ENCODE measurements around the gene DYNC1H1. TPM values are rescaled to one million over a fixed set of nuclear protein-coding genes. Genes with fewer than 3 reads are reported as not detected.

Gene DYNC1H1
- total RNA-seq, 1 donor from 2014 or later, result 591 TPM

GRCh38 chr14:102078831-102079699 lies 114.7 kb downstream of the DYNC1H1 start:
- Mint-ChIP-seq H3K27me3 (ENCODE audit: low read depth, unreplicated experiment) (no peaks in the 10 kb centered on the region), H3K4me1 (ENCODE audit: low read depth, unreplicated experiment) (peaks cover 22% of the 10 kb centered on the region), H3K27ac (ENCODE audit: unreplicated experiment) (no peak overlapping the region), H3K4me3 (ENCODE audit: unreplicated experiment) (peak overlapping the region; percentile 64), H3K36me3 (ENCODE audit: low read depth, unreplicated experiment) (peaks cover 32% of the 10 kb centered on the region), H3K9me3 (ENCODE audit: unreplicated experiment) (no peaks in the 10 kb centered on the region)
- H3K27me3 ChIP-seq (ENCODE audit: insufficient read depth, low read length), result no peaks in the 10 kb centered on the region
- no peak overlapping the region for H3K9ac ChIP-seq (ENCODE audit: low read length)
- no peak overlapping the region for H3K4me3 ChIP-seq (ENCODE audit: insufficient read depth, low read depth, low read length)
- no peaks in the 10 kb centered on the region for H3K9me3 ChIP-seq (ENCODE audit: insufficient read depth, low read depth, low read length)
- H3K4me1 ChIP-seq (ENCODE audit: insufficient read depth, low read length), result peaks cover 9% of the 10 kb centered on the region
- H4K20me1 ChIP-seq (ENCODE audit: insufficient read depth, low read length), result peaks cover 49% of the 10 kb centered on the region
- DNase-seq (ENCODE audit: low read depth) (no peak), FAIRE-seq (no peak)
- no peak for TF ChIP-seq CTCF (IDR thresholded peaks at IDR 0.05; ENCODE audit: insufficient read depth, low read depth, low read length)
- no peak for TF ChIP-seq EZH2 (IDR thresholded peaks at IDR 0.05; ENCODE audit: insufficient read depth, low read length)
- no peak overlapping the region for H3K27ac ChIP-seq (ENCODE audit: low read depth, low read length)
- H3K36me3 ChIP-seq (ENCODE audit: insufficient read depth, low read length), result peaks cover 51% of the 10 kb centered on the region
- peaks cover 36% of the 10 kb centered on the region for H3K79me2 ChIP-seq (ENCODE audit: insufficient read depth, low read length)
- H2AFZ ChIP-seq (ENCODE audit: low read depth, low read length), result no peak overlapping the region
- H3K4me2 ChIP-seq (ENCODE audit: low read length), result no peak overlapping the region

- peaks cover 30% of the 10 kb centered on the region for H3K36me3 Mint-ChIP-seq (ENCODE audit: low read depth, unreplicated experiment)
Measured at GRCh38 chr14:102079700-102079979, 115.3 kb downstream of the DYNC1H1 start.

More at GRCh38 chr14:102079700-102079979, 115.3 kb downstream of the DYNC1H1 start:
- Histone ChIP-seq H3K36me3 (ENCODE audit: insufficient read depth, low read length) (peaks cover 57% of the 10 kb centered on the region), H2AFZ (ENCODE audit: low read depth, low read length) (no peak overlapping the region), H4K20me1 (ENCODE audit: insufficient read depth, low read length) (peaks cover 55% of the 10 kb centered on the region), H3K4me3 (ENCODE audit: insufficient read depth, low read depth, low read length) (no peak overlapping the region), H3K27me3 (ENCODE audit: insufficient read depth, low read length) (no peaks in the 10 kb centered on the region), H3K9me3 (ENCODE audit: insufficient read depth, low read depth, low read length) (no peaks in the 10 kb centered on the region), H3K79me2 (ENCODE audit: insufficient read depth, low read length) (peaks cover 42% of the 10 kb centered on the region), H3K27ac (ENCODE audit: low read depth, low read length) (no peak overlapping the region), H3K4me1 (ENCODE audit: insufficient read depth, low read length) (peaks cover 14% of the 10 kb centered on the region), H3K4me2 (ENCODE audit: low read length) (no peak overlapping the region), H3K9ac (ENCODE audit: low read length) (no peak overlapping the region)
- peak overlapping the region; percentile 64 for H3K4me3 Mint-ChIP-seq (ENCODE audit: unreplicated experiment)
- TF ChIP-seq EZH2 (IDR thresholded peaks at IDR 0.05; ENCODE audit: insufficient read depth, low read length) (no peak), CTCF (IDR thresholded peaks at IDR 0.05; ENCODE audit: insufficient read depth, low read depth, low read length) (no peak)
- H3K4me1 Mint-ChIP-seq (ENCODE audit: low read depth, unreplicated experiment), result peaks cover 23% of the 10 kb centered on the region
- H3K27ac Mint-ChIP-seq (ENCODE audit: unreplicated experiment), result no peak overlapping the region
- DNase-seq (ENCODE audit: low read depth) (no peak), FAIRE-seq (no peak)
- H3K27me3 Mint-ChIP-seq (ENCODE audit: low read depth, unreplicated experiment), result no peaks in the 10 kb centered on the region
- no peaks in the 10 kb centered on the region for H3K9me3 Mint-ChIP-seq (ENCODE audit: unreplicated experiment)

Data from astrocyte (in vitro differentiated cells and primary cell).